Kidney tubule cell (primary cell): ENCODE results near the gene ZMPSTE24.
A peak's percentile ranks its signal among the peaks of the same experiment; 100 is the strongest.
"Not testable (repeated sequence)": the region's sequence is repeated elsewhere in the genome, so short reads cannot be mapped to it uniquely, and the experiment has no call there.

Experiments
- DNase-seq: peaks from one replicate; pipeline ENCODE4 v3.0.0-alpha.2; 2018; ENCODE audit warnings: low spot score

The ZMPSTE24 gene

GRCh38 chr1:40257688-40258444 is at the start of gene ZMPSTE24:
Gene ZMPSTE24 (plus strand): TSS chr1:40258236. CDS start chr1:40258272, 36 bp downstream.
- DNase-seq, result peak; percentile 99

- DNase-seq, result no peak
These were observed 47.4 kb upstream of the ZMPSTE24 start for GRCh38 chr1:40210511-40211204.

GRCh38 chr1:40218333-40218732 is 39.7 kb upstream of the ZMPSTE24 start:
- DNase-seq, result no peak

- DNase-seq, result not testable (repeated sequence)
These were observed 36.5 kb upstream of the ZMPSTE24 start for GRCh38 chr1:40221471-40221905.

GRCh38 chr1:40221977-40222772 is 35.9 kb upstream of the ZMPSTE24 start:
- DNase-seq, result no peak

- no peak for DNase-seq
These were observed 34.0 kb upstream of the ZMPSTE24 start for GRCh38 chr1:40224040-40224439.

GRCh38 chr1:40226192-40226591 is 31.8 kb upstream of the ZMPSTE24 start:
- no peak for DNase-seq

- no peak for DNase-seq
These were observed 25.6 kb upstream of the ZMPSTE24 start for GRCh38 chr1:40232444-40232843.

GRCh38 chr1:40239626-40240025 is 18.4 kb upstream of the ZMPSTE24 start:
- peak; percentile 21 for DNase-seq

GRCh38 chr1:40240390-40240789 is 17.6 kb upstream of the ZMPSTE24 start:
- DNase-seq, result no peak

- no peak for DNase-seq
These were observed 16.7 kb upstream of the ZMPSTE24 start for GRCh38 chr1:40241362-40241761.

GRCh38 chr1:40243351-40243750 is 14.7 kb upstream of the ZMPSTE24 start:
- DNase-seq, result no peak

- DNase-seq, result no peak
These were observed 13.8 kb upstream of the ZMPSTE24 start for GRCh38 chr1:40244138-40244744.

GRCh38 chr1:40245686-40246085 is 12.3 kb upstream of the ZMPSTE24 start:
- DNase-seq, result no peak

- no peak for DNase-seq
These were observed 10.4 kb upstream of the ZMPSTE24 start, which contains the start of gene TMCO2 for GRCh38 chr1:40247655-40248054. Gene TMCO2 (plus strand): TSS chr1:40247937. CDS start chr1:40247994, 57 bp downstream.

GRCh38 chr1:40248412-40248811 is 9.6 kb upstream of the ZMPSTE24 start:
- no peak for DNase-seq

- no peak for DNase-seq
These were observed 6.6 kb upstream of the ZMPSTE24 start for GRCh38 chr1:40251456-40251855.

GRCh38 chr1:40252601-40253000 is 5.4 kb upstream of the ZMPSTE24 start:
- DNase-seq, result no peak

- DNase-seq, result no peak
These were observed 2.8 kb upstream of the ZMPSTE24 start for GRCh38 chr1:40255231-40255630.

- DNase-seq, result no peak
These were observed 1.5 kb upstream of the ZMPSTE24 start for GRCh38 chr1:40256401-40257084.

GRCh38 chr1:40257313-40257687 is 736 bp upstream of the ZMPSTE24 start:
- peak; percentile 65 for DNase-seq

GRCh38 chr1:40258445-40258769 is 371 bp downstream of the ZMPSTE24 start:
- DNase-seq, result peak; percentile 16
